ENCODE measurements around the gene RPTOR. TPM values are rescaled to one million over a fixed set of nuclear protein-coding genes. Genes with fewer than 3 reads are reported as not detected.

The RPTOR gene
- total RNA-seq, 1 experiment from 2014 or later: 46.2 TPM

DNA sequence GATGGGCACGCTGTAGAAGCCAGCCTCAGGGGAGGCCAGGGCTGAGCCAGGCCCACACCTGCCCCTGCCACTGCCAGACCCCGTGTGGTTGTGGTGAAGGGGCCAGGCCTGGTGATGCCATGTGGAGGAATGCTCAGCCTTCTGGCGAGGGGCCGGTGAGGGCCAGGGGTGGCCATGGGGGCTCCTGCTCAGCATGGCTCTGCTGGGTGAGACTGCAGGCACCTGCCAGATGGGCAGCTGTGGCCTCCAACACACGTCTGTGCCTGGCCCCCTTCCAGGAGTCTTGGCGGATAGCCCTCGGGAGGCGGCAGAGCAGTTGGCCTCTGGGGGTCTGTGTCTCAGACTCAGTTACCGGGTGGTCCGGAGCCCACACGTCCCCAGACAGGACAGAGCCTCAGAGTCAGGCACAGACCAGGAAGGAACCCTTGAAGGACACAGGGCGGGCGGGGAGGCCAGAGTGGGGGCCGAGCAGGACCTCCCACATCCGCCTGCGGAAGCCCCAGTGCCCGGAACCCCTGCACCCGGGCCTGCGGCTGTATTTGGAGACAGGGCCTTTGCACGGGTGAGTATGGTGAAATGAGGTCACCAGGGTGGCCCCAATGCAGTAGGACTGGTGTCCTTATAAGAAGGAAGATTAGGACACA lies 424.5 kb downstream of the RPTOR start:
- TF ChIP-seq EZH2phosphoT487 (IDR thresholded peaks at IDR 0.05; ENCODE audit: borderline replicate concordance, low read length): no peak
- TF ChIP-seq, protein P1, sequence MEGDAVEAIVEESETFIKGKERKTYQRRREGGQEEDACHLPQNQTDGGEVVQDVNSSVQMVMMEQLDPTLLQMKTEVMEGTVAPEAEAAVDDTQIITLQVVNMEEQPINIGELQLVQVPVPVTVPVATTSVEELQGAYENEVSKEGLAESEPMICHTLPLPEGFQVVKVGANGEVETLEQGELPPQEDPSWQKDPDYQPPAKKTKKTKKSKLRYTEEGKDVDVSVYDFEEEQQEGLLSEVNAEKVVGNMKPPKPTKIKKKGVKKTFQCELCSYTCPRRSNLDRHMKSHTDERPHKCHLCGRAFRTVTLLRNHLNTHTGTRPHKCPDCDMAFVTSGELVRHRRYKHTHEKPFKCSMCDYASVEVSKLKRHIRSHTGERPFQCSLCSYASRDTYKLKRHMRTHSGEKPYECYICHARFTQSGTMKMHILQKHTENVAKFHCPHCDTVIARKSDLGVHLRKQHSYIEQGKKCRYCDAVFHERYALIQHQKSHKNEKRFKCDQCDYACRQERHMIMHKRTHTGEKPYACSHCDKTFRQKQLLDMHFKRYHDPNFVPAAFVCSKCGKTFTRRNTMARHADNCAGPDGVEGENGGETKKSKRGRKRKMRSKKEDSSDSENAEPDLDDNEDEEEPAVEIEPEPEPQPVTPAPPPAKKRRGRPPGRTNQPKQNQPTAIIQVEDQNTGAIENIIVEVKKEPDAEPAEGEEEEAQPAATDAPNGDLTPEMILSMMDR (conservative IDR thresholded peaks at IDR 0.05; ENCODE audit: low read depth, low read length): no peak
- no peak for TF ChIP-seq EZH2 (IDR thresholded peaks at IDR 0.05; ENCODE audit: low read length, unreplicated experiment)
- DNase-seq (no peak), ATAC-seq (no peak)
- Histone ChIP-seq H4K20me1 (ENCODE audit: low read length) (no peaks in the 10 kb centered on the region), H3K4me1 (ENCODE audit: insufficient read depth, low read length) (no peaks in the 10 kb centered on the region), H3K4me3 (ENCODE audit: low read length) (no peak overlapping the region), H3K9me3 (ENCODE audit: low read length) (no peaks in the 10 kb centered on the region), H3K9me2 (replicated peaks; ENCODE audit: low read length) (no peaks in the 10 kb centered on the region), H3F3A (ENCODE audit: low read length, unreplicated experiment) (no peaks in the 10 kb centered on the region), H2AFZ (ENCODE audit: low read length) (no peak overlapping the region), H3K4me2 (ENCODE audit: low read length) (no peak overlapping the region), H3K36me3 (ENCODE audit: low read depth, low read length) (no peaks in the 10 kb centered on the region), H3K27me3 (ENCODE audit: low read length) (no peaks in the 10 kb centered on the region), H3K9ac (ENCODE audit: low read length) (no peak overlapping the region), H3K79me2 (ENCODE audit: low read length) (no peaks in the 10 kb centered on the region), H3K27ac (ENCODE audit: low read length) (no peak overlapping the region)
- ChIA-PET POLR2A (ENCODE audit: unreplicated experiment) (interaction anchor here (0.7 kb wide), 1 partner anchor 150 kb away, joined by 3 read pairs; no protein-coding TSS in a partner anchor), CTCF (no interaction called here)
- no TSS peak for BruUV-seq (replicated peaks)
- intact Hi-C loops (cut with micrococcal nuclease): no loop called here

DNA sequence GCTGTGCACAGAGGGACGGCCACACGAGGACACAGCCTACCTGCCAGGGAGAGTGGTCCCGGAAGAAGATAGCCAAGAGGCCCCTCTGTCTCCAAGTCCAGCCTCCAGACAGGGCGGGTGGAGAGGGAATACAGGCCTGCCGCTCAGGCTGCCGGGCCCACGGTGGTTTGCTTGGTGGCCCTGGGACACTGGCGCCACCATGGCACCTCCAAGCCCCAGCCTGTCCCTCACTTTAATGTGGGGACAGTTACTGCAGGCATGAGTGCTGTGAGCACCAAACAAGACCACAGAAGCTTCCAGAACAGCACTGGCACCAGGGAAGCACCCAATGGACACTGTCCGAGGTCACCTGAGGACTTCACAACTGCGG lies 425.0 kb downstream of the RPTOR start:
- ATAC-seq (peak; percentile 5; the same call in 1 of the 2 replicates), DNase-seq (no peak)
- Histone ChIP-seq H3K36me3 (ENCODE audit: low read depth, low read length) (no peaks in the 10 kb centered on the region), H3K79me2 (ENCODE audit: low read length) (no peaks in the 10 kb centered on the region), H4K20me1 (ENCODE audit: low read length) (no peaks in the 10 kb centered on the region), H3K9me2 (replicated peaks; ENCODE audit: low read length) (no peaks in the 10 kb centered on the region), H3K9ac (ENCODE audit: low read length) (no peak overlapping the region), H3K4me1 (ENCODE audit: insufficient read depth, low read length) (no peaks in the 10 kb centered on the region), H3K27ac (ENCODE audit: low read length) (no peak overlapping the region), H3K9me3 (ENCODE audit: low read length) (no peaks in the 10 kb centered on the region), H2AFZ (ENCODE audit: low read length) (no peak overlapping the region), H3K4me2 (ENCODE audit: low read length) (no peak overlapping the region), H3K27me3 (ENCODE audit: low read length) (no peaks in the 10 kb centered on the region), H3K4me3 (ENCODE audit: low read length) (no peak overlapping the region), H3F3A (ENCODE audit: low read length, unreplicated experiment) (no peaks in the 10 kb centered on the region)
- POLR2A ChIA-PET (ENCODE audit: unreplicated experiment): interaction anchor here (0.7 kb wide), 1 partner anchor 149 kb away, joined by 3 read pairs; no protein-coding TSS in a partner anchor
- TF ChIP-seq, protein P1 (conservative IDR thresholded peaks at IDR 0.05; ENCODE audit: low read depth, low read length): no peak
- TF ChIP-seq EZH2phosphoT487 (IDR thresholded peaks at IDR 0.05; ENCODE audit: borderline replicate concordance, low read length): no peak
- no peak for TF ChIP-seq EZH2 (IDR thresholded peaks at IDR 0.05; ENCODE audit: low read length, unreplicated experiment)
- BruUV-seq (replicated peaks): no TSS peak
- intact Hi-C loops (cut with micrococcal nuclease): loop anchor here (5.0 kb wide), 1 partner anchor 542 kb away; no protein-coding TSS in a partner anchor
- CTCF ChIA-PET: no interaction called here
